Stimulated activated CD8-positive, alpha-beta memory T cell treated with anti-CD3 and anti-CD28 coated beads, Interleukin-15, amount 100 ng/mL, for 24 hours (primary cell): ENCODE results near the gene ZNF711.
"Not testable (repeated sequence)": the region's sequence is repeated elsewhere in the genome, so short reads cannot be mapped to it uniquely, and the experiment has no call there.

Source experiments
- DNase-seq: peaks from one replicate; pipeline ENCODE4 v3.0.0-alpha.2; 2020; ENCODE audit warnings: low read depth

Gene ZNF711

GRCh38 chrX:85243761-85244449 lies at the start of gene ZNF711, which contains the start of gene SATL1:
TSS of gene ZNF711 (plus strand) at chrX:85243991. CDS start at chrX:85247573, 3,582 bp downstream.
TSS of gene SATL1 (minus strand) at chrX:85243779. CDS start at chrX:85108968, 134,811 bp downstream.
- no peak for DNase-seq

DNA sequence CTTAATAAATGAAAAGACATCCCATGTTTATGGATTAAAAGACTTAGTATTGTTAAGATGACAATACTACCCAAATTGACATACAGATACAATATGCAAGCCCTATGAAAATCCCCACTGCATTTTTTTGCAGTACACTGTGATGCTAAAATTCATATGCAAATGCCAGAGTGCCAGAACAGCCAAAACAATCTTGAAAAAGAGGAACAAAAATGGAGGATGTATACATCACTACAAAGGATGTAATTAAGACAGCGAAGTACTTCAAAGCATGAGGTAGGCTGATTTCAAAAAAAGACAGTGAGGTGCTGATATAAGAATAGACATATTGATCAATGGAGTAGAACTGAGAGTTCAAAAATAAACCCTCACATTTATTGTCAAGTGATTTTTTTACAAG lies 47.5 kb upstream of the ZNF711 start:
- no peak for DNase-seq

DNA sequence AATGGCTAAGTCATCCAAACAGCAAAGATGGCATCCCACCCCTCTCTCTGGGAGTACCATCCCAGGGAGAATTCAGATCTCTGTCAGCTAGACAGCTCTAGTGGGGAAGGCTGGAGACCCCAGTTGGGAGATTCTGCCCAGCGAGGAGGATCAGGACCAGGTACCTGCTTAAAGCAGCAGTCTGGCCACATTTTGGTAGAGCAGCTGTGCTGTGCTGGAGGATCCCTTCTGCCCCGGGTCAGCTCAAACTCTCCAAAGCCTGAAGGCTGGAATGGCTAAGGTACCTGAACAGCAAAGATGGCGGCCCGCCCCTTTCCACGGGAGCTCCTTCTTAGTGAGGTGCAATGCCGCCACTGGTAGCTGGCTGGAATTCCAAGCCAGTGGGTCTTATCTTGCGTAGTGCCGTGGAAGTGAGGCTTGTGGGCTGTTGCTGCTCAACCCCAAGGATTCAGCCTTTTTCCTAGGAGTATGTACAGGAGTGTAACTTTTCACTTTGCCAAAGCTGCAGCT lies 40.3 kb upstream of the ZNF711 start:
- DNase-seq, result no peak

DNA sequence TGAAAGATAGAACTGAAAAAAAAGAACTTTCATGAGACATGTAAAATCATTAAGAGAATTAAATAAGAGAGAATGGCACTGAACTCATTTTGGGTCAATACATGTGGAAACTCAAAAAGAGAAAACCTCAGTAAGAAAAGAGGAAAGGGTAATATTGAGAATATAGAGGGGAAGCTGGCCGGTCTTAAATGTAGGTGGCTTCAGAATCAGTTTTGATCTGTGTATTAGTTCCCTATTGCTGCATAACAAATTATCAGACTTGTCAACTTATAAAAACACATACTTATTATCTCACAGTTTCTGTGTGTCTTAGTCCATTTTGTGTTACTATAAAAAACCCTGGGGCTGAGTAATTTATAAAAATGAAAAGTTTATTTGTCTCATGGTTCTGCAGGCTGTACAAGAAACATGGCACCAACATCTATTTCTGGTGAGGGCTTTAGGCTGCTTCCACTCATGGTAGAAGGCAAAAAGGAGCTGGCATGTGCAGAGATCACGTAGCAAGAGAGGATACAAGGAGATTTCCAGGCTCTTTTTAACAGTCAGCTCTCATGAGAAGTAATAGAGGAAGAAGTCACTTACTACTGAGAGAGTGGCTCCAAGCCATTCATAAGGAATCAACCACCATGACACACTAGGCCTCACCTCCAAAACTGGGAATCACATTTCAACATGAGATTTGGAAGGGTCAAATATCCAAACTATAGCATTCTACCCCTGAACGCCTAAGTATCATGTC lies 29.8 kb upstream of the ZNF711 start:
- DNase-seq, result no peak

- no peak for DNase-seq
Measured at GRCh38 chrX:85215946-85216345, 27.8 kb upstream of the ZNF711 start.

GRCh38 chrX:85221361-85221760 lies 22.4 kb upstream of the ZNF711 start:
- DNase-seq, result no peak

- no peak for DNase-seq
Measured at GRCh38 chrX:85223359-85223758, 20.4 kb upstream of the ZNF711 start.

DNA sequence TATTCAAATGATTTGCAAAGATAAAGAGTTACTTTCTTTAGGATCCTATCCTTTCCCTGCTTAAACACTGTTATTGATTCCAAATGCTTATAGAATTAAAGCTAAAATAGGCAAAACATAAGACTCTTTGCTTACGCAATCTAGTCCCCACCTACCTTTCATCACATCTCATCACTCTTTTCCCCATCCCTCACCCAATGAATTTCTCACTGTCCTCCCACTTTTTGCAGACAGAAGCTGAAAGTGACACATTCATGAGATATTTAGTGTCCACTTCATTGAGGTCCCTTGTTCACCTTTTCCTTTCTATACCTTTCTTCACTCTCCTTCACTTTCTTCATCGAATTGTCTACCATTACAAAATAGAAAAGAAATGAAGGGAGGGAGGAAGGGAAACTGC lies 636 bp upstream of the ZNF711 start:
- DNase-seq, result no peak

GRCh38 chrX:85244450-85245211 lies 840 bp downstream of the ZNF711 start:
- no peak for DNase-seq

DNA sequence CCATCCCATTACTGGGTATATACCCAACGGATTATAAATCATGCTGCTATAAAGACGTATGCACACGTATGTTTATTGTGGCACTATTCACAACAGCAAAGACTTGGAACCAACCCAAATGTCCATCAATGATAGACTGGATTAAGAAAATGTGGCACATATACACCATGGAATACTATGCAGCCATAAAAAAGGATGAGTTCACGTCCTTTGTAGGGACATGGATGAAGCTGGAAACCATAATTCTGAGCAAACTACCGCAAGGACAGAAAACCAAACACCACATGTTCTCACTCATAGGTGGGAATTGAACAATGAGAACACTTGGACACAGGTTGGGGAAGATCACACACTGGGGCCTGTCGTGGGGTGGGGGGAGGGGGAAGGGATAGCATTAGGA lies 41.5 kb downstream of the ZNF711 start:
- not testable (repeated sequence) for DNase-seq

- DNase-seq, result no peak
Measured at GRCh38 chrX:85288992-85289723, 45.4 kb downstream of the ZNF711 start.

DNA sequence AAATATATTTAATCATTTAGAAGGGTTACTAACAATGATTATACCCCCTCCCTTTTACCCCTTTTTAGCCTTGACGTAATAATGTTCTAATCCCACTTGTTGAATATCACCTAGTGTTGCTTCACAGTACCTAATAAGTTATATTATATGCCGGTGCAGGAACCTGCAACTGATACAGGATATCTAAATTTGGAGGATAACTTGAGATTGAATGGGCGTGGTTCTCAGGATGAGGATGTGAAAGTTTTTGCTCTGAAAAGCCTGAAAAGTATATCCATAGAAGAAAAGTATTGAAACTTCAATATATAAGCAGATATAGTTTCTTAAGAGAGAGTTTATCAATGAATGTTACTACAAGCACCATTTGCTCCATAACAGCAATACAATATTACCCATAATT lies 59.8 kb downstream of the ZNF711 start:
- DNase-seq, result no peak

- DNase-seq, result no peak
Measured at GRCh38 chrX:85309717-85310116, 65.9 kb downstream of the ZNF711 start.

DNA sequence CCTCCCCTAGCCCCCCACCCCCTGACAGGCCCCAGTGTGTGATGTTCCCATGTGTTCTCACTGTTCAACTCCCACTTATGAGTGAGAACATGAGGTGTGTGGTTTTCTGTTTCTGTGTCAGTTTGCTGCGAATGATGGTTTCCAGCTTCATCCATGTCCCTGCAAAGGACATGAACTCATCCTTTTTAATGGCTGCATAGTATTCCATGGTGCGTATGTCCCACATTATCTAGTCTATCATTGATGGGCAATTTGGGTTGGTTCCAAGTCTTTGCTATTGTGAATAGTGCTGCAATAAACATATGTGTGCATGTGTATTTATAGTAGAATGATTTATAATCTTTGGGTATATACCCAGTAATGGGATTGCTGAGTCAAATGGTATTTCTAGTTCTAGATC lies 67.6 kb downstream of the ZNF711 start:
- DNase-seq, result not testable (repeated sequence)
